Occipital lobe (tissue), 2 donors: ENCODE results near the gene GPR158. TPM values are rescaled to one million over a fixed set of nuclear protein-coding genes. Genes with fewer than 3 reads are reported as not detected.

Experiments used
- DNase-seq: peaks from one replicate; lab custom pipeline; 2025; lab: John Stamatoyannopoulos, UW
- total RNA-seq: library from RNA; depleted of rRNA; stranded (reverse); fragments of >200 nt; gene quantifications from one replicate; pipeline ENCODE4 v1.2.3, GENCODE V29; 2014

GPR158 gene
- total RNA-seq, 1 donor from 2014 or later = 6.1 TPM

GRCh38 chr10:25501912-25502311, 327.1 kb downstream of the GPR158 start:
- DNase-seq = no peak

GRCh38 chr10:25502453-25502852, 327.7 kb downstream of the GPR158 start:
- DNase-seq = no peak

GRCh38 chr10:25504306-25504705, 329.5 kb downstream of the GPR158 start:
- DNase-seq = no peak

- no peak for DNase-seq
These were observed 330.0 kb downstream of the GPR158 start for GRCh38 chr10:25504838-25505237.

GRCh38 chr10:25505466-25505865, 330.7 kb downstream of the GPR158 start:
- no peak for DNase-seq

GRCh38 chr10:25506821-25507335, 332.1 kb downstream of the GPR158 start:
- DNase-seq = no peak

GRCh38 chr10:25508112-25508815, 333.5 kb downstream of the GPR158 start:
- DNase-seq = no peak

GRCh38 chr10:25509151-25509550, 334.4 kb downstream of the GPR158 start:
- no peak for DNase-seq

- DNase-seq = no peak
These were observed 347.5 kb downstream of the GPR158 start for GRCh38 chr10:25522294-25522693.

GRCh38 chr10:25522946-25523608, 348.3 kb downstream of the GPR158 start:
- no peak for DNase-seq

GRCh38 chr10:25530306-25530705, 355.5 kb downstream of the GPR158 start:
- DNase-seq = no peak

GRCh38 chr10:25531457-25532061, 356.8 kb downstream of the GPR158 start:
- DNase-seq = no peak

- no peak for DNase-seq
These were observed 357.4 kb downstream of the GPR158 start for GRCh38 chr10:25532213-25532612.

- no peak for DNase-seq
These were observed 361.2 kb downstream of the GPR158 start for GRCh38 chr10:25536027-25536426.

GRCh38 chr10:25547382-25547781, 372.6 kb downstream of the GPR158 start:
- DNase-seq = no peak

GRCh38 chr10:25552283-25552919, 377.6 kb downstream of the GPR158 start:
- no peak for DNase-seq

- no peak for DNase-seq
These were observed 381.1 kb downstream of the GPR158 start for GRCh38 chr10:25555865-25556264.

GRCh38 chr10:25556457-25556856, 381.7 kb downstream of the GPR158 start:
- no peak for DNase-seq

GRCh38 chr10:25557136-25557535, 382.3 kb downstream of the GPR158 start:
- DNase-seq = no peak

GRCh38 chr10:25561758-25562157, 387.0 kb downstream of the GPR158 start:
- DNase-seq = no peak

GRCh38 chr10:25562547-25562946, 387.7 kb downstream of the GPR158 start:
- no peak for DNase-seq

GRCh38 chr10:25564351-25564750, 389.6 kb downstream of the GPR158 start:
- no peak for DNase-seq
